ENCODE measurements around the gene FAM200C.
"Not testable (repeated sequence)": the region's sequence is repeated elsewhere in the genome, so short reads cannot be mapped to it uniquely, and the experiment has no call there.

Gene FAM200C

DNA sequence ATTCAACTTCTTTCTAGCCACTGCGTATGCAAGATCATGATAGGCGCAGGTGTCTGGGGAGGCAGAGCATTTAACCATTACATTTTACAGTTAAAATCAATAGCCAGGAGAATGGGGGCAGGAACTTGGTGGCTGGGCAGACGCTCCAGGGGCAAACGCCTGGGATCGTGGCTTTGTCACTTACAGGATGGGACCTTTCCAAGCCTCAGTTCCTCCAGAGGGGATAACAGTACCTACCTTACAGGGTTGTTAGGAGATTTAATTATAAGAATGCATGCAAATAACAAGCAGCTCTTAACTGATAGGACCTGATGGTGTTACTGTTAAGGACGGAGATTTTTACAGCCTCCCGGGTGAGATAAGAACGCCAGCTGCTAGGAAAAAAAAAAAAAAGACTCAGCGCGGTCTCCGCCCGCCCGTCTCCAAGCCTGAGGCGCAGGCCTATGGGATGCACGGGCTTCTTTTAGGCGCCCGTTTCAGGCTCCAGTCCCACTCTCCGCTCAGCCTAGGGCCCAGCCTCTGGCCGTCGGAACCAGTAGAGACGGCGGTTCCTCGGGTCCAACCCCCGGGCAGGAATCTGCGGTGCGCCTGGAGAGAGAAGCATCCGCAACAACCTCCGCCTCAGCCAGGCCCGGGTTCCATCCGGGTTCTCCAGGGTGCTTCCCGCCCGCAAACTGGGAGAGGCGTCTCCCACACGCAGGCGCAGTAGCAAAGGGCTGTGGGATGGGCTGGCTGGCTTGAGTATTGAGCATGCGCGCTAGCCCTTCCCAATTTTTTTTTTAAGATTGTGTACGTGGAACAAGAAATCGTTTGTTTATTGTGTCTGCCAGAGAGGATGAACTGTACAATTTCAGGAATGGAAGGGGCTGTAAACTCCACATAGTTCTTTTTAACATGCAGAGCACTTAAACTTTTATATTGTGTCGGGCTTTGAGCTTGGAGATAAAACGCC lies at the start of gene FAM200C:
TSS of gene FAM200C (minus strand) at position 653 of the 952 bp plus-strand sequence. CDS start 4,564 bp downstream, outside the sequence.
- DNase-seq = peak; percentile 94

GRCh38 chr5:160449458-160449857 lies 49.6 kb upstream of the FAM200C start:
- no peak for DNase-seq

- no peak for DNase-seq
These were observed 49.0 kb upstream of the FAM200C start for GRCh38 chr5:160448886-160449285.

DNA sequence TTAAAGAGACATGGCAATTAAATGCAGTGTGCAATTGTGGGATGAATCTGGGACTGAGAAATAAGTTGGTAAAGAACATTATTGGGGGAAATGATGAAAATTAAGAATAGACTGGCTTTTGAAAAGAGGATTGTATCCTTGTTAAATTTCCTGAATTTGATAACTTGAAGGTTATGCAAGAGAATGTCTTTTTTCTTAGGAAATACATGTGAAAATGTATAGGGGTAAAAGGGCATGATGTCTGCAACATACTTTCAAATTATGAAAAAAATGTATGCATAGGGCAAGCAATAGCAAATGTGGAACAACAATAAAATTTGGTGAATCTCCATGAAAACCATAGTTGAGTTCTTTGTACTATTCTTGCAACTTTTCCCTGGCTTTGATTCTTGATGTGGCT lies 45.9 kb upstream of the FAM200C start:
- DNase-seq = no peak

DNA sequence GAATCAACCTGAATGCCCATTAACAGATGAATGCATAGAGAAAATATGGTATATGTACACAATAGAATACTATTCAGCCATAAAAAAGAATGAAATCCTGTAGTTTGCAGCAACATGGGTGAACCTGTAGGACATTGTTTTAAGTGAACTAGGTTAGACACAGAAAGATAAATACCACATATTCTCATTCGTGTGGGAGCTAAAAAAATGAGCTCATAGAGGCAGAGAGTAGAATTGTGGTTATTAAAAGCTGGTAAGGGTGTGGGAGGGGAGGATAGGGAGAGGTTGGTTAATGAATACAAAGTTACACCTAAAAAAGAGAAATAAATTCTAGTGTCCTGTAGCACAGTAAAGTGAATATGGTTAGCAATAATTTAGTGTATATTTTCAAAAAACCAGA lies 45.3 kb upstream of the FAM200C start:
- DNase-seq = no peak

GRCh38 chr5:160444407-160444806 lies 44.6 kb upstream of the FAM200C start:
- DNase-seq = no peak

GRCh38 chr5:160442824-160443431 lies 43.1 kb upstream of the FAM200C start:
- no peak for DNase-seq

DNA sequence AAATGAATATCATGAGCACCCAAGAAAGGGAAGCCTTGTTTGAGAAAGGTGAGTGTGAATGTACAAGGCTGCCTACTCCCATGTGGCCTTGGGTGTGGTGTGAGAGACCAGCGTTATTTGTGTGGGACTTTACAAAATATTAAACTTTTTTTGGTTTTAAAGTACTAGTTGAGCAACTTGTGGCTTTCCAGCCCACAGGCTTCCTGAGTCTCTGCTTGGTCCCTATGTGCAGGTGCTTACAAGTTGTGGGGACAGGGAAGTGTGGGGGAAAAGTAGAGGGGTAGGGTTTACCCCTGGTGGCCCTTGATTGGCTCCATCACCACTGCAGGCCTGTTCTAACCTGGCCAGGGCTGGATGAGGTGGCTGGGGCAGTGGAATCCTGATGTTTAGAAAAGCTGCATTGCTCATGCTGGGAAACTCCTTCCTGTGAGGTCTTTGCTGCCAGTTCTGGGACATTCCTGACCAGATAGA lies 41.5 kb upstream of the FAM200C start:
- no peak for DNase-seq

DNA sequence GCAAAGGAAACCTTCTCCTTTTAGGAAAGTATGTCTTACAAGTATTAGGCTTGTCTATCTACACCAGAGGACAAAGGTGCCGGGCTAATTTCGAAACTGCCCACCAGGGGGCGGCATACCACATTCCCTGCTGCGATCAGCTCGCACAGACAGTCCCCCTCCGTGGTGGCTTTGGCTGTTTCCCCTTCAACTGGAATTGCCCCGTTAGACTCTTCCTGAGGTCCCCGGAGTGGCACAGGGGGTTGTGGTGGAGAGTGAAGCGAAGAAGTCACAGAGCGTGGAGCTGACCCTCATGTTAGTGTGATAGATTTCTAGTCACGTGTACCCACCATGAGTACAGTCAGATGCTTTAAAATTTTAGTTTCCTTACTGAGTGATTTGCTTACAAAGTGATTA lies 39.3 kb upstream of the FAM200C start:
- DNase-seq = peak; percentile 85

DNA sequence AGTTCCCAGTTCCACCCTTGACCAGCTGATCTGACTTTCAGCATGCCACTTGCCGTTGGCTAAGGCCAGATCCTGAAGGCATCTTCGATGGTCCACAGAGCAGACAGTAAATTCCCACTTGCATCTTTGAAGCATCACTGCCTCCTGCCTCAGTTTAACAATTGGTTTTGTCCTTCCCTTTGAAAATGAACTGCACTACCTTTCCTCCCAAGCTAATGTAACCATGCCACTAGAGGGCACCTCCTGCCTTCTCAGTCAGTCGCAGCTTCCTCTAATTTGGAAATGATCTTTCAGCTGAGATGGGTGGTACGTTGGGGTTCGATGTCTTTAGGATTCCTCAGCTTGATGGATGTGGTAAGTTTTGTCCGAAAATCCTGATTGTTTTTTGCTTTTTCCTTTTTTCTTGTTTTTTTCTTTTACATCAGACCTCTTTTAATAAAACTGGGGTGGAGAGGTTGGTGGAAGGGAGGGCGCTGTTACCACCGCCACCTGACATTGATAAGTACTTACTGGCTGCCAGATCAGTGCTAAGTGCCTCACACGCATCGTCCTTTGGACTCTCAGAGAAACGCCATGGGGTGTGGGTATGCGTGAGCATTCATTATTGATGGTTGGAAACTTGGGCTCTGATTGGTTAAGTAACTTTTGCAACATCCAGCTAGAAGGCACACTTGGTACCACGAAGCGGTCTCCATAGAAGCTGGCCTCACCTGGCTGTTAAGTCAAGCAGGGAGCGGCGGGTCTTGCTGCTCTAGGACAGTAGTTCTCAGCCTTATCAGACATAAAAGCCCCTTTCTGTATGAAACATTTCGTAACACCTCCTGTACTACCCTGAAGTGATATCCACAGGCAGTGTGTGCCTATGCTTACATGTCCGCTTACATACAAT lies 38.7 kb upstream of the FAM200C start:
- DNase-seq = peak; percentile 80

DNA sequence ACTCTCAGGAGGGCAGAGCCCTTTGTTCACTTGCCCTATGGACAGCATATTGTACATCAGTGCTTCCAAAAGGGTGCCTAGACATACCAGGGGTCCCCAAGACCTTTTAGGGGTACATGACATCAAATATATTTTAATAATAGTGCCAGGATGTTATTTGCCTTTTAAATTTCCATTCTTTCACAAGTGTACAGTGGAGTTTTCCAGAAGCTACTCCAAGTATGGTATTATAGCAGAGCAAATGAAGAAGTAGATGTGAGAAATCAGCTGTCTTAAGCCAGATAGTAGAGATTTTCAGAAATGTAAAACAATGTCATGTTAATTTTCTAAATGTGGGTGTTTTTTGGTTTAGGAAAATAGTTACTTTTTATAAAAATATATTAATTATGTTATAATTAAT lies 37.4 kb upstream of the FAM200C start:
- no peak for DNase-seq

DNA sequence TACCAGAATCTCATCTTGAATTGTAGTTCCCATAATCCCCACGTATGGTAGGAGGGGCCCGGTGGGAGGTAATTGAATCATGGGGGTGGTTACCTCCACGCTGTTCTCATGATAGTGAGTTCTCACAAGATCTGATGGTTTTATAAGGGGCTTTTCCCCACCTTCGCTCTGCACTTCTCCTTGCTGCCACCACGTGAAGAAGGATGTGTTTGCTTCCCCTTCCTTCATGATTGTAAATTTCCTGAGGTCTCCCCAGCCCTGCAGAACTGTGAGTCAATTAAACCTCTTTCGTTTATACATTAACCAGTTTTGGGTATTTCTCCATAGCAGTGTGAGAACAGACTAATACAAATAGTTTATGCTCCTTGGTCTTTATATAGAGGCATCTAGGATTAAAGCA lies 36.8 kb upstream of the FAM200C start:
- DNase-seq = not testable (repeated sequence)

DNA sequence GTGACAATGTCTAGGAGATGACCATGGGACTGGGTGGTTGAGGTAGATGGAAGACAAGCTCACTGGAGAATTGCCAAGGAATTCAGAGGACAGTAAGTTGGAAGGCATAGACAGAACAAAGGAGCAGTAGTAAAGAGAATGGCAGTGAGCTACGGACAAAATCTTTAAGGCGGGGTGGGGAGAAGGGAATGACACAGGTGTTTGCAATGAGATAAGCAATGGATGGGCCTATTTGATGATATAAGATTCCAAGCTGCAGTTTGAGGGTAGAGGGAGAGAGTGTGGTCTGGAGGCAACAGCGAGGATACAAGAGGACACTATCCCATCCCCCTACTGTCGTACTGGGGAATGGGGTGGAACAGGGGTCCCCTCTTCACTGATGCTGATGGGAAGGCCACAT lies 36.2 kb upstream of the FAM200C start:
- no peak for DNase-seq

DNA sequence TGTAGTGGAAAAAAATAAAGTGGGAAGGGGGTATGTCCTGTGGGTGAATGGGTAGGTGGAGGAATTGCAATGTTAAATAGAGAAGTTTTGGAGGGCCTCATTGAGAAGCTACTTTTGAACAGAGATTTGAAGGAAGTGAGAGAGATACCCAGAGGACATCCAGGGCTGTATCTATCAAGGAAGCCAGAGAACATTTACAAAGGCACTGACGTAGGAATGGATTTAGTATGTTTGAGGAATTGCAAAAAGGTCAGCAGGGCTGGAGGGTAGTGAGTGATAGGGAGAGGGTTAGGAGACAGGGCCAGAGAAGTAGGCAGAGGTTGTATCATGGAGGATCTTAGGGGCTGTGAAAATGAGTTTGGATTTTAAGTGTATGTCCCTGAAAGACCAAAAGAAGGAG lies 35.7 kb upstream of the FAM200C start:
- DNase-seq = no peak

GRCh38 chr5:160434022-160434531 lies 34.2 kb upstream of the FAM200C start:
- no peak for DNase-seq

- no peak for DNase-seq
These were observed 32.9 kb upstream of the FAM200C start for GRCh38 chr5:160432787-160433186.

GRCh38 chr5:160432196-160432595 lies 32.3 kb upstream of the FAM200C start:
- no peak for DNase-seq

DNA sequence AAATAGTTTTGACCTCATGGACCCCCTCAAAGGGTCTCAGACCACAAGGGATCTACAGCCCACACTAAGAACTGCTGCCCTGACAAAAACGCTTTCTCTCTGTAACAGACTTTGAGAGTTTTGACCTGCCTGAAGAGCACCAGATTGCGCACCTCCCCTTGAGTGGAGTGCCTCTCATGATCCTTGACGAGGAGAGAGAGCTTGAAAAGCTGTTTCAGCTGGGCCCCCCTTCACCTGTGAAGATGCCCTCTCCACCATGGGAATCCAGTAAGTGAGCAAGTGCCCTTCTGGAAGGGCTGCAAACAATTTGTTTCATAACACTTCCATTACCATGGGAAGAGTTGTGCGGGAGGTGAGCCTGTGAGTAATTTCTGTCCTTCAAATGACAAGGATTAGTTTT lies 27.8 kb upstream of the FAM200C start:
- DNase-seq = no peak

GRCh38 chr5:160423099-160423498 lies 23.2 kb upstream of the FAM200C start:
- DNase-seq = no peak

DNA sequence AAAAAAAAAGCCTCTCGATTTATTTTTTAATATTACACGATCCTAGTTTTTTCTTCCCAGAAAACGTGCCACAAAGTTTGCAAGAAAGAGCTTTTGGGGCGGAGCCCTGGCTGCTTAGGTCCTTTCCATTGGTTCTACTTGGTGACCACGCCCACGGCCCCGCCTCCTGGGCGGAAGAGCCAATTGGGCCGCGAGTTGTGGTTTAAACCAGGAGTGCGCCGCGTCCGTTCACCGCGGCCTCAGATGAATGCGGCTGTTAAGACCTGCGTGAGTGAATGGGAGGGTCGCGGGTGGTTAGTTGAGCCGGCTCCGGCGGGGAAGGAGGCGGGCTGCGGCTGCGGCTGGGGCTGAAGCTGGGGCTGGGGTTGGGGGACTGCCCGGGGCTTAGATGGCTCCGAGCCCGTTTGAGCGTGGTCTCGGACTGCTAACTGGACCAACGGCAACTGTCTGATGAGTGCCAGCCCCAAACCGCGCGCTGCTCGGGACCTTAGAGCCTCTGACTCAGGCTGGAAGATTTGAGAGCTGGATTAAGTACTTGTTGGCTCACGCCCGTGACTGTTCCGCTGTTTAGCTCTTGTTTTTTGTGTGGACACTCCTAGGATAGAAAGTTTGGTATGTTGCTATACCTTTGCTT lies 21.9 kb upstream of the FAM200C start, which contains the start of gene PTTG1:
TSS of gene PTTG1 (plus strand) at position 231 of the 634 bp plus-strand sequence. CDS start 458 bp downstream, outside the sequence.
- peak; percentile 98 for DNase-seq

- no peak for DNase-seq
These were observed 20.4 kb upstream of the FAM200C start for GRCh38 chr5:160420331-160420610.
